Daoy (cell line): ENCODE results near the gene CLSTN1. TPM values are rescaled to one million over a fixed set of nuclear protein-coding genes. Genes with fewer than 3 reads are reported as not detected.

Source experiments
- DNase-seq: peaks from one replicate; pipeline ENCODE4 v3.0.0-alpha.2; 2015; ENCODE audit warnings: low read depth
- total RNA-seq: library from RNA; depleted of rRNA; stranded (reverse); fragments of >200 nt; shearing (Covaris generic); gene quantifications from 2 replicates; pipeline ENCODE4 v1.2.3, GENCODE V29; 2014; rRNA removed

The CLSTN1 gene
- total RNA-seq = 37.5 and 41.7 TPM in 2 replicates

GRCh38 chr1:9823943-9824701, at the start of gene CLSTN1:
CLSTN1 (minus strand) TSS chr1:9823965; CDS start chr1:9823733, 232 bp downstream.
- DNase-seq = peak; percentile 94

GRCh38 chr1:9873385-9873784, 49.6 kb upstream of the CLSTN1 start:
- DNase-seq = no peak

DNA sequence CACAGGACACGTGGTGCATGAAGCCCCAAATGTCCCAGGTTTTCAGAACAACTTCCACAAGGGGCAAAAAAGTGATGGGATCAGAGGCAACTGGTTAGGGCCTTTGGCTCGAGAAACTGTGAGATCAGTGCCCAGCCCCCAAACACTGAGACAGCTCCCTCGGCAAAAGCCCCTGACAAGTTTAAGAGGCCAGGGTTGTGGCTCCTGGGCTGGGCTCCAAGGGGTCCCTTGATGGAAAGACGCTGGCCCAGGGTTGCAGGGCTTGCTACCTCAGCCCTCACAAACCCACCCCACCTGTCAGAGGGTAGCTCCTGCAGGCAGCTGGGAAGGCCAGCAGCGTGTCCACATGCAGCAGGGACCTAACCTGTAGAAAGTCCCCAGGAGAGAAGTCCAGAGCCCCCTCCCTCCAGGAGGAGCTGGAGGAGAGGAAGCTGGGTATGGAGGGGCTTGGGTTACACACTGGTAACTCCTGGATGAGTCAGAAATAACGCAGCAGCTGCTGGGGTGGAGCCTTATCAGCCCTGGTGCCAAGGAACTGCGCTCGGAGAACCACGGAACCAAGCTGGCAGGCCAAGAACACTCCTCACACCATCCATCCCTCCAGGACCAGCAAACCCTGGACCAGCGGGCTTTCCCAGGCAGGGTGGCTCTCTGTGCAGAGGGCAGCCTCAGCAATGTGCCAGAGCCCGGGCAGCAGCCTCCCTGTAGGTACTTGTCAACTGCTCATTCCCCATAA, 48.8 kb upstream of the CLSTN1 start:
- peak; percentile 67 for DNase-seq

GRCh38 chr1:9871707-9872425, 48.1 kb upstream of the CLSTN1 start:
- no peak for DNase-seq

GRCh38 chr1:9871021-9871420, 47.3 kb upstream of the CLSTN1 start:
- no peak for DNase-seq

GRCh38 chr1:9870572-9870971, 46.8 kb upstream of the CLSTN1 start:
- no peak for DNase-seq

- no peak for DNase-seq
These were observed 46.1 kb upstream of the CLSTN1 start for GRCh38 chr1:9869831-9870251.

- DNase-seq = no peak
These were observed 44.5 kb upstream of the CLSTN1 start for GRCh38 chr1:9868244-9868590.

DNA sequence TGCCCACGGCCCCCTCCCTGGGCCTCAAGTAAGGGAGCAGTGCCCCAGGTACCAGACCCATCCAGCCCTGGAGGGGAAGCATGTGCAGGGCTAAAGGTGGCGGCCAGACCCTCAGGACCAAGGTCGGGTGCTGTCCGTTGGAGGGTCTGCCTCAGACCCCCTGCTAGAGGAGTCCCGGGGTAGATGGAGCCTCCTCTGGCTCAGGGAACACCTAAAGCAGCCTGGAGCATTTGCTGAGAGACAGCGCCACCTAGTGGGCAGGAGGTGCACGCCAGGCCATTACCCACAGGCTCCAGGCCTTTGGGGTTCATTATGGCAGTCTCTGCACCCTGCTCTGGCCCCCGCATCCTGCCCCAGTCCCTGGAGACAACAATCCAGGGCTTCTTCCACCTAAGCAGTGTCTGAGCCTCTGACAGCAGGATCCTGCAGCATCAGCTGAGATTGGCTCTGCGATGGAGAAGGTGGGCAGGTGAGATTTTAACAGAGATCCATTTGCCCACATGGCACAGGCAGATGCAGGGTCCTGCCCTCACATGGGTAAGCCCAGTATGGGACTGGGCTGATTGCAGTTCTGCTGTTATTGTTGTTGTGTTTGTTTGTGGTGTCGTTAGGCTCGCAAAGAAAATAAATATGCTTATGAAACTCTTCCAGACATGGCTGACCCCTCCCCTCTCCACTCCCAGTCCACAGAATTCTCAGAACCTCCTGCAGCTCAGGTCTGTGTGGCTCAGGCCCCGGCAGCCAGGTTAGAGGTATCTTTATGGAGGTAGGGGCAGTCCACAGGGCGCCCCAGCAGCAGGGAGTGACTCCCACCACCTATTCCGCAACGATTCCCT, 43.9 kb upstream of the CLSTN1 start:
- peak; percentile 81 for DNase-seq

DNA sequence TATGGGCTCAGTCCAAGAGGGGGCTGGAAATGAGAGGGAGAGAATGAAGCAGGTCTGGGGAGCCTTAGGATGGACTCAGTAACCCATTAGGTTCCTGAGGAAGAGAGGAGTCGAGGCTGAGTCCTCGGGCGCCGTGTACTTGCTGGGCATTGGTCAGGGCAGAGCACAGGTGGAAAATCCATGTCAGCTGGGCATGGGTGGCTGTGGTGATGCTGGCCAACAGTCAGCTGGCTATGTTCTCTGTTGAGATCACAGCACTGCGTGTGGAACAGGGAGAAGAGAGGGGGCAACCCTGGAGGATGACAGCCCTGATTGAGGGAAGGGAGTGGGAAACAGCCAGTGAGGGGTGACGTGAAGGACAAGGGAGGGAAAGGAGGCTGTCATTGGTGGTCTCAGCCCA, 43.1 kb upstream of the CLSTN1 start:
- no peak for DNase-seq

- DNase-seq = no peak
These were observed 42.0 kb upstream of the CLSTN1 start for GRCh38 chr1:9865724-9866123.

DNA sequence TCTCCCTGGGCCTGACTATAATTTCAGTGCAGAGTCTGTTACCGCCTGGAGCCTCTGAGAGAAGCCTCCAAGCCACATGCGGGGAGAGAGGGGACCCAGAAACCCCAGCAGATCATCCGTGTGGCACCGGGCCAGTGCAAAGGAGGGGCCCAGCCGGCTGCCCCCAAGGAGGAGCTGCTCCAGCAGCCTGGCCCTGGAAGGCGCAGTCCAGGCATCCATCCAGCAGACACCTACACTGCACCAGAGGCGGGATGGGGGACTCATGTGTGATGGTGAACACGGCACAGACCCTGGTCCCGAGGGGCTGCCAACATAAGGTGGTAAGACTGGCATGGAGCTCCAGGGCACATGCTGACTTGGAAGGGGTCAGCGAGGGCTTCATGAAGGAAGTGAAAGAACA, 39.6 kb upstream of the CLSTN1 start:
- DNase-seq = no peak

DNA sequence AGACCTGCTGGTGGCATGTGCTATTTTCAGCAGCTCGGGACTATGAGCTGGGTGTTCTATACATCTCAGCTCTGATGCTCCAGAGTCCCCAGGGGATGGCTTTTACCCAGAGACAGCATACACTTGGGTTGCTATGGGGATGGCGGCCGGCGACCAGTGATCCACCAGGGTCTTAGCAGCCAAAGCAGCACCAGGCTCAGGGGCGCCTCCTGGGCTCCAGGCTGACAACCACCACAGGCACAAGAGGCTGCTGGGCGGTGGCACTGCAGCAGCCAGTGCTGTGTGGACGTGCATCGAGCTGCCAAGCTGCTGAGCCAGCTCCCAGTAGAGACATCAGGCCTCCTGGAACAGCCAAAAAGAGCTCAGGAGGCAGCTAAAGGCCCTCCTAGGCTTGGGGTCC, 37.6 kb upstream of the CLSTN1 start:
- DNase-seq = no peak

- DNase-seq = no peak
These were observed 37.1 kb upstream of the CLSTN1 start for GRCh38 chr1:9860887-9861286.

- no peak for DNase-seq
These were observed 35.7 kb upstream of the CLSTN1 start for GRCh38 chr1:9859281-9860014.

- no peak for DNase-seq
These were observed 34.7 kb upstream of the CLSTN1 start for GRCh38 chr1:9858293-9859035.

- DNase-seq = no peak
These were observed 31.4 kb upstream of the CLSTN1 start for GRCh38 chr1:9855186-9855585.

DNA sequence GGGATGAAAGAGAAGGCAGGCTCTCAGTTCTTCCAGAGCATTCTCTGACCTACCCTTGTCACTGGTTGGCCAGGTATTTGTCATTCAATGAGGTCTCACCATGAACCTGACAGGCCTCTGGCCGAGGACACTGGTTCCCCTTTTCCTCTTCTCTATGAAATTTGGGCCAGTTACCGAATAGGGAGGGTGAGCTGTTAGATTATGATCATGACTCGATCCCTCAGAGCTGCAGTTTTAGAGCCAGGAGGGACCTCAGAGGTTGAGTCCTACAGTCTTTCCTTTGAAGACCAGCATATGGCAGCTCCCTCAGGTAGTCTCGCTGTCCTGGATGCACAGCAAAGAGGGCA, 29.5 kb upstream of the CLSTN1 start:
- DNase-seq = no peak

- DNase-seq = peak; percentile 52
These were observed 28.9 kb upstream of the CLSTN1 start for GRCh38 chr1:9852410-9853248.
